CD4-positive, alpha-beta memory T cell (primary cell): ENCODE results near the gene UNC79. TPM values are rescaled to one million over a fixed set of nuclear protein-coding genes. Genes with fewer than 3 reads are reported as not detected.

ENCODE experiments used
- CTCF ChIA-PET: fragments of 350-600 bp; sonication (Branson Sonifier 250); formaldehyde crosslinking; loops from one replicate; lab custom pipeline; 2021; ENCODE audit warnings: inconsistent platforms; ENCODE audit not compliant: partially characterized antibody; lab: Charles Lee
- POLR2A ChIA-PET: fragments of 350-600 bp; sonication (Branson Sonifier 250); formaldehyde crosslinking; loops from one replicate; lab custom pipeline; 2021; ENCODE audit not compliant: partially characterized antibody; lab: Charles Lee
- DNase-seq, 5 donors: peaks; one replicate each; pipeline versions ENCODE4 v3.0.0 to v3.0.0-alpha.2; 2020 to 2022; ENCODE audit warnings: mixed read lengths in 1 of 5
- H3K27ac ChIP-seq: one replicate; pipeline ENCODE4 v1.7.0; 2013; ENCODE audit warnings: low read depth, low read length
- H3K27me3 ChIP-seq: 2 replicates; pipeline ENCODE4 v1.7.0; 2013; ENCODE audit warnings: mild to moderate bottlenecking, low read length, moderate library complexity; ENCODE audit not compliant: insufficient read depth
- H3K36me3 ChIP-seq: 2 replicates; pipeline ENCODE4 v1.7.0; 2013; ENCODE audit warnings: mild to moderate bottlenecking, low read length, moderate library complexity; ENCODE audit not compliant: insufficient read depth
- H3K4me1 ChIP-seq: 2 replicates; pipeline ENCODE4 v1.7.0; 2013; ENCODE audit warnings: mild to moderate bottlenecking, low read length, moderate library complexity; ENCODE audit not compliant: insufficient read depth
- H3K4me3 ChIP-seq, 2 donors: one replicate each; pipeline ENCODE4 v1.7.0; 2013; ENCODE audit warnings: low read length in 2 of 2, mild to moderate bottlenecking in 1 of 2
- H3K9me3 ChIP-seq, 2 donors: one replicate each; pipeline ENCODE4 v1.7.0; 2013; ENCODE audit warnings: low read length in 2 of 2, control low read depth in 1 of 2; ENCODE audit not compliant: control insufficient read depth in 1 of 2
- H3K27ac Mint-ChIP-seq, 7 donors: one replicate each; pipeline ENCODE4 v1.8.0; 2020 to 2021; ENCODE audit warnings: mixed read lengths in 7 of 7, mild to moderate bottlenecking in 6 of 7, inconsistent platforms in 3 of 7, moderate library complexity in 3 of 7
- H3K27me3 Mint-ChIP-seq, 2 donors: one replicate each; pipeline ENCODE4 v1.8.0; 2020 to 2021; ENCODE audit warnings: mixed read lengths in 2 of 2
- H3K36me3 Mint-ChIP-seq, 2 donors: one replicate each; pipeline ENCODE4 v1.8.0; 2020 to 2021; ENCODE audit warnings: mixed read lengths in 2 of 2, inconsistent platforms in 1 of 2, mild to moderate bottlenecking in 1 of 2
- H3K4me1 Mint-ChIP-seq, 4 donors: one replicate each; pipeline ENCODE4 v1.8.0; 2020 to 2021; ENCODE audit warnings: mixed read lengths in 4 of 4, mild to moderate bottlenecking in 1 of 4
- H3K4me3 Mint-ChIP-seq, 8 donors: one replicate each; pipeline ENCODE4 v1.8.0; 2020 to 2021; ENCODE audit warnings: mixed read lengths in 8 of 8, mild to moderate bottlenecking in 7 of 8, moderate library complexity in 6 of 8, inconsistent platforms in 3 of 8
- H3K9me3 Mint-ChIP-seq, 8 donors: one replicate each; pipeline ENCODE4 v1.8.0; 2020 to 2021; ENCODE audit warnings: mixed read lengths in 8 of 8, mild to moderate bottlenecking in 5 of 8, inconsistent platforms in 3 of 8, moderate library complexity in 1 of 8
- intact Hi-C: fragments of 100-400 bp; cut with micrococcal nuclease; formaldehyde crosslinking; loops from one replicate; pipeline ENCODE4 v1.15.1; 2023
- polyA plus RNA-seq, 2 donors: library from polyadenylated mRNA; unstranded; fragments of 300-500 nt; fragmentation: Illumina TruSeq; gene quantifications; one replicate each; pipeline ENCODE4 v1.2.3, GENCODE V29; 2021
- total RNA-seq, 2 experiments: library from RNA; stranded (reverse); gene quantifications; one replicate each; pipeline ENCODE4 v1.2.3, GENCODE V29; 2021

Gene UNC79
- total and polyA plus RNA-seq, 4 experiments from 2014 or later: 0.03 to 0.06 TPM; not detected in 2

GRCh38 chr14:93747560-93747959, 316.8 kb downstream of the UNC79 start:
- Mint-ChIP-seq H3K9me3 (peaks cover 0 to 3% (median 0%) of the 10 kb centered on the region in 8 donors), H3K4me3 (no peak overlapping the region), H3K4me1 (no peaks in the 10 kb centered on the region), H3K36me3 (no peaks in the 10 kb centered on the region), H3K27me3 (peaks cover 5 to 7% of the 10 kb centered on the region in 2 donors), H3K27ac (no peak overlapping the region)
- Histone ChIP-seq H3K4me1 (no peaks in the 10 kb centered on the region), H3K27ac (no peak overlapping the region), H3K4me3 (no peak overlapping the region), H3K9me3 (no peaks in the 10 kb centered on the region), H3K36me3 (no peaks in the 10 kb centered on the region), H3K27me3 (no peaks in the 10 kb centered on the region)
- POLR2A ChIA-PET: no interaction called here
- CTCF ChIA-PET: no interaction called here
- intact Hi-C loops: no loop called here
- no peak for DNase-seq

GRCh38 chr14:93748208-93749075, 317.7 kb downstream of the UNC79 start:
- H3K36me3 ChIP-seq: no peaks in the 10 kb centered on the region
- CTCF ChIA-PET: no interaction called here
- Mint-ChIP-seq H3K36me3 (no peaks in the 10 kb centered on the region), H3K4me1 (no peaks in the 10 kb centered on the region), H3K4me3 (no peak overlapping the region), H3K9me3 (peaks cover 0 to 3% (median 0%) of the 10 kb centered on the region in 8 donors), H3K27me3 (peaks cover 3 to 7% of the 10 kb centered on the region in 2 donors), H3K27ac (peak overlapping the region in 1 of 7 donors; percentile 16)
- H3K27me3 ChIP-seq: no peaks in the 10 kb centered on the region
- no peak for DNase-seq
- no peak overlapping the region for H3K4me3 ChIP-seq
- no peak overlapping the region for H3K27ac ChIP-seq
- intact Hi-C loops: no loop called here
- no peaks in the 10 kb centered on the region for H3K4me1 ChIP-seq
- no peaks in the 10 kb centered on the region for H3K9me3 ChIP-seq
- POLR2A ChIA-PET: no interaction called here

- H3K4me1 Mint-ChIP-seq: no peaks in the 10 kb centered on the region
- Histone ChIP-seq H3K4me3 (no peak overlapping the region), H3K9me3 (no peaks in the 10 kb centered on the region), H3K27ac (no peak overlapping the region), H3K27me3 (no peaks in the 10 kb centered on the region), H3K36me3 (no peaks in the 10 kb centered on the region), H3K4me1 (no peaks in the 10 kb centered on the region)
- H3K9me3 Mint-ChIP-seq: peaks cover 0 to 3% (median 0%) of the 10 kb centered on the region in 8 donors
- H3K4me3 Mint-ChIP-seq: no peak overlapping the region
- ChIA-PET POLR2A (no interaction called here), CTCF (no interaction called here)
- no peaks in the 10 kb centered on the region for H3K36me3 Mint-ChIP-seq
- DNase-seq: no peak
- intact Hi-C loops: no loop called here
- no peak overlapping the region for H3K27ac Mint-ChIP-seq
- peaks cover 3 to 7% of the 10 kb centered on the region in 2 donors for H3K27me3 Mint-ChIP-seq
These were observed 318.3 kb downstream of the UNC79 start for GRCh38 chr14:93749076-93749420.

- H3K4me3 ChIP-seq: no peak overlapping the region
- H3K9me3 ChIP-seq: no peaks in the 10 kb centered on the region
- H3K27me3 Mint-ChIP-seq: peaks cover 0 to 3% of the 10 kb centered on the region in 2 donors
- ChIA-PET POLR2A (no interaction called here), CTCF (interaction anchor here (1.2 kb wide), 1 partner anchor 10 kb away, joined by 3 read pairs; no protein-coding TSS in a partner anchor)
- no peak overlapping the region for H3K4me3 Mint-ChIP-seq
- no peak for DNase-seq
- no peaks in the 10 kb centered on the region for H3K36me3 ChIP-seq
- no peaks in the 10 kb centered on the region for H3K4me1 Mint-ChIP-seq
- H3K9me3 Mint-ChIP-seq: peaks cover 0 to under 1% (median 0%) of the 10 kb centered on the region in 8 donors
- H3K4me1 ChIP-seq: no peaks in the 10 kb centered on the region
- H3K27ac Mint-ChIP-seq: no peak overlapping the region
- no peaks in the 10 kb centered on the region for H3K27me3 ChIP-seq
- intact Hi-C loops: no loop called here
- H3K36me3 Mint-ChIP-seq: no peaks in the 10 kb centered on the region
- no peak overlapping the region for H3K27ac ChIP-seq
These were observed 321.4 kb downstream of the UNC79 start for GRCh38 chr14:93751946-93752655.

- Mint-ChIP-seq H3K27me3 (peaks cover 0 to 3% of the 10 kb centered on the region in 2 donors), H3K4me1 (no peaks in the 10 kb centered on the region), H3K36me3 (no peaks in the 10 kb centered on the region), H3K4me3 (no peak overlapping the region), H3K9me3 (no peaks in the 10 kb centered on the region), H3K27ac (no peak overlapping the region)
- H3K36me3 ChIP-seq: no peaks in the 10 kb centered on the region
- no peak for DNase-seq
- intact Hi-C loops: no loop called here
- no peak overlapping the region for H3K27ac ChIP-seq
- POLR2A ChIA-PET: no interaction called here
- no peaks in the 10 kb centered on the region for H3K27me3 ChIP-seq
- no peak overlapping the region for H3K4me3 ChIP-seq
- no peaks in the 10 kb centered on the region for H3K4me1 ChIP-seq
- CTCF ChIA-PET: no interaction called here
- H3K9me3 ChIP-seq: no peaks in the 10 kb centered on the region
These were observed 322.3 kb downstream of the UNC79 start for GRCh38 chr14:93752980-93753561.

GRCh38 chr14:93753647-93754046, 322.9 kb downstream of the UNC79 start:
- intact Hi-C loops: no loop called here
- no peaks in the 10 kb centered on the region for H3K36me3 Mint-ChIP-seq
- no peak overlapping the region for H3K4me3 Mint-ChIP-seq
- Histone ChIP-seq H3K4me3 (no peak overlapping the region), H3K36me3 (no peaks in the 10 kb centered on the region), H3K4me1 (no peaks in the 10 kb centered on the region), H3K27ac (no peak overlapping the region), H3K27me3 (no peaks in the 10 kb centered on the region), H3K9me3 (no peaks in the 10 kb centered on the region)
- POLR2A ChIA-PET: no interaction called here
- H3K27ac Mint-ChIP-seq: no peak overlapping the region
- no peaks in the 10 kb centered on the region for H3K9me3 Mint-ChIP-seq
- H3K27me3 Mint-ChIP-seq: peaks cover 0 to 3% of the 10 kb centered on the region in 2 donors
- DNase-seq: no peak
- H3K4me1 Mint-ChIP-seq: no peaks in the 10 kb centered on the region
- CTCF ChIA-PET: interaction anchor here (0.7 kb wide), 1 partner anchor 75 kb away, joined by 3 read pairs; no protein-coding TSS in a partner anchor

GRCh38 chr14:93757206-93757605, 326.5 kb downstream of the UNC79 start:
- no peaks in the 10 kb centered on the region for H3K27me3 ChIP-seq
- Mint-ChIP-seq H3K4me3 (no peak overlapping the region), H3K4me1 (peaks cover 0 to 11% (median under 1%) of the 10 kb centered on the region in 4 donors), H3K9me3 (no peaks in the 10 kb centered on the region), H3K27me3 (peaks cover 6 to 9% of the 10 kb centered on the region in 2 donors), H3K36me3 (no peaks in the 10 kb centered on the region), H3K27ac (no peak overlapping the region)
- intact Hi-C loops: no loop called here
- DNase-seq: no peak
- no peaks in the 10 kb centered on the region for H3K4me1 ChIP-seq
- no peak overlapping the region for H3K4me3 ChIP-seq
- ChIA-PET CTCF (no interaction called here), POLR2A (no interaction called here)
- H3K27ac ChIP-seq: no peak overlapping the region
- no peaks in the 10 kb centered on the region for H3K36me3 ChIP-seq
- H3K9me3 ChIP-seq: no peaks in the 10 kb centered on the region
